ENCODE data around the gene TPK1. TPM values are rescaled to one million over a fixed set of nuclear protein-coding genes. Genes with fewer than 3 reads are reported as not detected.
"Not testable (repeated sequence)": the region's sequence is repeated elsewhere in the genome, so short reads cannot be mapped to it uniquely, and the experiment has no call there.

The TPK1 gene
- total RNA-seq, 1 donor from 2014 or later, result 11.5 TPM

DNA sequence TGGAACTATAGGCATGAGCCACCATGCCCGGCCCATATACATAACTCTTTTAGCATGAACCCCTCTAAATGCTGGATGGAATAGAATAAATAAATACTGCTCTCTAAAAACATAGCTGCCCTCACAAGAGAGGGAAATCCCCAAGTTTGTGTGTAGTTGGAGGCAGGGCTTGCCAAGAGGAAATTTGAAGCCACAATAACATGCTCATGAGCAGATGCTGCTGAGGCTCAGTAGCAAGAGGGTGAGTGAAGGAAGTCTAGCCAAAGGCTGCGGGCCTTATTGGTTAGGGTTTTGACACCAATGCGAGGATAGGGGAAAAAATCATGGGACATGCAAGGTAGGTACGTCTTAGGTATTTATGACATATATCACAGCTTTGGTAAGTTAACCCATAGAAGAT is 17.3 kb downstream of the TPK1 start:
- Mint-ChIP-seq H3K4me3 (peak overlapping the region; percentile 9), H3K9me3 (no peaks in the 10 kb centered on the region), H3K27me3 (ENCODE audit: insufficient read depth) (no peaks in the 10 kb centered on the region), H3K27ac (peak overlapping the region; percentile 83), H3K4me1 (ENCODE audit: low read depth) (peaks cover 71% of the 10 kb centered on the region), H3K36me3 (ENCODE audit: low read depth) (peaks cover 18% of the 10 kb centered on the region)
- intact Hi-C loops (cut with micrococcal nuclease), result loop anchor here (10.0 kb wide), 1 partner anchor 1534 kb away; the partner anchor contains the start of genes CASP2 and TMEM139
- peak; percentile 49 for DNase-seq (ENCODE audit: low spot score)

DNA sequence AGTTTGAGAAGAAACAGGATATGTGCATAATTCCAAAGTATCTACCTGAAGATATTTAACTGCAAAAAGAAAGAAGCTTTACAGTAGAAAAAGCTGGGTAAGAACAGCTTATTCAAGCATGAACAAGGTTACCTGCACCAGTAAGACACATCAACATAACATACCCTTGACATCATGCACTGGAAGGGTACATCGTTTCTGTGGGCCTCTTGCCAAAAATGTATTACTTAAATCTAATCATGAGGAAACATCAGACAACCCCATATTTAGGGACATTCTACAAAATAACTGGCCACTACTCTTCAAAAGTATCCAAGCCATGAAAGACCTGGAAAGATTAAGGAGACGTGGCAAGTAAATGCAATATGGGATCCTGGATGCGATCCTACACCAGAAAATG is 18.9 kb downstream of the TPK1 start:
- intact Hi-C loops (cut with micrococcal nuclease), result loop anchor here (10.0 kb wide), 1 partner anchor 1532 kb away; the partner anchor contains the start of genes CASP2 and TMEM139
- DNase-seq (ENCODE audit: low spot score), result no peak
- H3K4me1 Mint-ChIP-seq (ENCODE audit: low read depth), result peaks cover 70% of the 10 kb centered on the region
- no peak overlapping the region for H3K27ac Mint-ChIP-seq
- H3K9me3 Mint-ChIP-seq, result no peaks in the 10 kb centered on the region
- no peak overlapping the region for H3K4me3 Mint-ChIP-seq
- no peaks in the 10 kb centered on the region for H3K27me3 Mint-ChIP-seq (ENCODE audit: insufficient read depth)
- H3K36me3 Mint-ChIP-seq (ENCODE audit: low read depth), result peaks cover 18% of the 10 kb centered on the region

DNA sequence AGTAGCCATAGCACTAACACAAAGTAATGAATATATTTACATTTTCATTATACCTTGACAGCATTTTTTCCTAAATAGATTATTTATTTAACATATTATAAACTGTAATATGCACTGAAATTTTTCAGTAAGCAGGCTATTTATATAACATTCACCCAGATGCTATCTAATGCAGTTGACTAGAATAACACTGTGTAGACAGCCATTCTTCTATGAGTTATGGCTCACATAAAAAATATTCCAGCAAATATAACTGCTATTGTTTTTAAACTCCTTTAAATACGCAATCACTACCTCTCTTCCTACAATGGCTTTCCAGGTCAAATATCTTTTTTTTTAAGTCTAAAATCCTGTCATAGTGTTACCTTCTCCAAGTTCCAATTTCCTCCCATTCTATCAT is 21.6 kb downstream of the TPK1 start:
- Mint-ChIP-seq H3K27me3 (ENCODE audit: insufficient read depth) (no peaks in the 10 kb centered on the region), H3K4me1 (ENCODE audit: low read depth) (peaks cover 55% of the 10 kb centered on the region), H3K4me3 (no peak overlapping the region), H3K9me3 (no peaks in the 10 kb centered on the region), H3K36me3 (ENCODE audit: low read depth) (peaks cover 17% of the 10 kb centered on the region), H3K27ac (no peak overlapping the region)
- no peak for DNase-seq (ENCODE audit: low spot score)
- intact Hi-C loops (cut with micrococcal nuclease), result loop anchor here (10.0 kb wide), 1 partner anchor 1529 kb away; the partner anchor contains the start of genes CASP2 and TMEM139

DNA sequence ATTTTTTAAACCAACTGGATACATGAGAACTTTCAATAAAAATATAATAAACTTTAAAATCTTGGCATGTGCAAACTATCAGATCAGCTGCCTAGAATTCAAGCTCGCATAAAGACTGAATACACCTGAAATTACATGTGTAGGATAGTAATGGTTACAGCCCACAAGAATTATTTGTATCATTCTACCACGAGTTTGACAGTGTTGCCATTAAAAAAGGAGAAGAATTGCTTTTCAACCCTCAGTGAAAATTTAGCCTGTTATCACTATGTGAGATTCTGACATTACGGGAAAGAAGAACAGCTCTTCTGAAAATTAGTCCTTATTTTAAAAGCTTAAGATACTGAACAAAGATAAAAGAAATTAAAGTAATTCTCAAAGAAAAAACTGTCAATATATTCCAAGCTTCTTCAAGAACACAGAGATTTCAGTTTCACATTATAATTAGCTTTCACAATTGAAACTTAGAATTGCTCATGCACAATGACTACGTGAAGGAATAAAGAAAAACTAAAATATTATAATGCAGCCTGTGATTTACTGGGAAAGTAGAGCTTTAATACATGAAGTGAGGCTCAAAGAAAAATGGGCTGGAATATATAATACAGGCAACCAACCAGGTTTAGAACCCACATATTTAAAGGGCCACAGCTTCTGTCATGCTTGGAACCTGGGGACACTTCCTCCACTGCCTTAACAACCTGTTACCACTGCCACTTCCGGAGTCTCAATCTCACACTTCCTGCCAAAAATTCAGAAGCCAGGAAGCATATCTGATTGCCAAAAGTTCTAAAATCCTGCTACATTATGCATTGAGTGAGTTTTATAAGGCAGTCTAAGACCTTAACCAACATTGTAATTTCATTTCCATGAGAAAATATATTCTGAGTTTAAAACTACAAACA is 23.2 kb downstream of the TPK1 start:
- peak overlapping the region; percentile 84 for H3K27ac Mint-ChIP-seq
- H3K27me3 Mint-ChIP-seq (ENCODE audit: insufficient read depth), result no peaks in the 10 kb centered on the region
- peaks cover 11% of the 10 kb centered on the region for H3K36me3 Mint-ChIP-seq (ENCODE audit: low read depth)
- no peaks in the 10 kb centered on the region for H3K9me3 Mint-ChIP-seq
- intact Hi-C loops (cut with micrococcal nuclease), result loop anchor here (1.0 to 10.0 kb wide), 6 partner anchors 9 to 1528 kb away; partner anchors contain the start of genes CASP2 and TMEM139
- peak; percentile 45 for DNase-seq (ENCODE audit: low spot score)
- H3K4me3 Mint-ChIP-seq, result peak overlapping the region; percentile 70
- H3K4me1 Mint-ChIP-seq (ENCODE audit: low read depth), result peaks cover 48% of the 10 kb centered on the region

DNA sequence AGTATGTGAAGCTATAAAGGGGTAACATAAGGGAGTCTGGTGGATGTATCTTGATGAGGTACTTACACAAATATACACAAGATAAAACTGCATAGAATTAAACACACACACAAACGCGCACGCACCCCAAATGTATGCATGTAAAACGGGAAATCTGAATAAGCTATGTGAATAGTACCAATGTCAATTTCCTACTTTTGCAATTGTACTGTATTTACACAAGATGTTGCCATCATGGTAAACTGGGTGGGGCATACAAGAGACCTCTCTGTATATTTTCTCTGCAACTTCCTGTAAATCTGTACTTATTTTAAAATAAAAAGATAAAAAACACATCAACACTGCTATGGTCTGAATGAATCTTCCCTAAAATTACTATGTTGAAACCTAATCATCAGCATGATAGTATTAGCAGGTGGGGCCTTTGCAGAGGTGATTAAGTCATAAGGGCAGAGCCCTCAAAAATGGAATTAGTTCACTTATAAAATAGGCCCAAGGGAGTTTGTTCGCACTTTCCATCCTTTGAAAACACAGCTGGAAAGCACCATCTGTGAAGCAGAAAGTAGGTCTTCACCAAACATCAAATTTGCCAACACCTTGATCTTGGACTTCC is 30.1 kb downstream of the TPK1 start:
- H3K27me3 Mint-ChIP-seq (ENCODE audit: insufficient read depth), result no peaks in the 10 kb centered on the region
- no peak for DNase-seq (ENCODE audit: low spot score)
- H3K4me1 Mint-ChIP-seq (ENCODE audit: low read depth), result peaks cover 12% of the 10 kb centered on the region
- H3K36me3 Mint-ChIP-seq (ENCODE audit: low read depth), result peaks cover 14% of the 10 kb centered on the region
- H3K27ac Mint-ChIP-seq, result no peak overlapping the region
- intact Hi-C loops (cut with micrococcal nuclease), result no loop called here
- no peak overlapping the region for H3K4me3 Mint-ChIP-seq
- H3K9me3 Mint-ChIP-seq, result no peaks in the 10 kb centered on the region

DNA sequence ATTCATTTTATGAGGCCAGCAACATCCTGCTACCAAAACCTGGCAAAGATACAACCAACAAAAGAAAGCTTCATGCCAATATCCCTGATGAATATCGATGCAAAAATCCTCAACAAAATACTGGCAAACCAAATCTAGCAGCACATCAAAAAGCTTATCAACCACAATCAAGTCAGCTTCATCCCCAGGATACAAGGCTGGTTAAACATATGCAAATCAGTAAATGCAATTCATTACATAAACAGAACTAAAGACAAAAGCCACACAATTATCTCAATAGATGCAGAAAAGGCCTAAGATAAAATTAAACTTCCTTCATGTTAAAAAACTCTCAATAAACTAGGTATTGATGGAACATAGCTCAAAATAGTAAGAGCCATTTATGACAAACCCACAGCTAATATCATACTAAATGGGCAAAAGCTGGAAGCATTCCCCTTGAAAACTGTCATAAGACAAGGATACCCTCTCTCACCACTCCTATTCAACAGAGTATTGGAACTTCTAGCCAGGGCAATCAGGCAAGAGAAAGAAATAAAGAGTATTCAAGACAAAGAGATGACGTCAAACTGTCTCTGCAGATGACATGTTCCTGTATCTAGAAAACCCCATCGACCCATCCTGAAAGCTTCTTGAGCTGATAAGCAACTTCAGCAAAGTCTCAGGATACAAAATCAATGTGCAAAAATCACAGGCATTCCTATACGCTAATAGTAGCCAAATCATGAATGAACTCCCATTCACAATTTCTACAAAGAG is 35.0 kb downstream of the TPK1 start:
- intact Hi-C loops (cut with micrococcal nuclease); H3K4me3 Mint-ChIP-seq; H3K27ac Mint-ChIP-seq; DNase-seq (ENCODE audit: low spot score); H3K4me1 Mint-ChIP-seq (ENCODE audit: low read depth); H3K27me3 Mint-ChIP-seq (ENCODE audit: insufficient read depth): not testable (repeated sequence)
- H3K9me3 Mint-ChIP-seq, result peaks cover 16% of the 10 kb centered on the region
- H3K36me3 Mint-ChIP-seq (ENCODE audit: low read depth), result peaks cover 21% of the 10 kb centered on the region

DNA sequence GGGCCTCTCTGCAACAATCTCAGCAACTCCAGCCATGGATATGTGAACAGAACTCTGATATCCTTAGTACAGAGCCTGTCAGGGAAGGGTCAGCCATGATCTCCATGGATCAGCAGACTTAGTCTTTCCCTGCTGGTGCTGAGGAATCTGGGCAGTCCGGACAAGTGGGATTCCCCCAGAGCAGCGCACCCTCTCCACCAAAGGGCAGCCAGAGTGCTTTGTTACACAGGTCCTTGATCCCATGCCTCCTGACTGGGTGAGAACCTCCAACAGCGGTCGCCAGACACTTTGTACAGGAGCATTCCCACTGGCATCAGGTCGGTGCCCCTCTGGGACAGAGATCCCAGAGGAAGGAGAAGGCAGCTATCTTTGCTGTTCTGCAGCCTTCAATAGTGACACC is 38.9 kb downstream of the TPK1 start:
- Mint-ChIP-seq H3K36me3 (ENCODE audit: low read depth) (peaks cover 15% of the 10 kb centered on the region), H3K27me3 (ENCODE audit: insufficient read depth) (no peaks in the 10 kb centered on the region), H3K27ac (no peak overlapping the region), H3K4me3 (no peak overlapping the region), H3K9me3 (peaks cover 16% of the 10 kb centered on the region), H3K4me1 (ENCODE audit: low read depth) (peaks cover 4% of the 10 kb centered on the region)
- intact Hi-C loops (cut with micrococcal nuclease), result no loop called here
- DNase-seq (ENCODE audit: low spot score), result no peak

DNA sequence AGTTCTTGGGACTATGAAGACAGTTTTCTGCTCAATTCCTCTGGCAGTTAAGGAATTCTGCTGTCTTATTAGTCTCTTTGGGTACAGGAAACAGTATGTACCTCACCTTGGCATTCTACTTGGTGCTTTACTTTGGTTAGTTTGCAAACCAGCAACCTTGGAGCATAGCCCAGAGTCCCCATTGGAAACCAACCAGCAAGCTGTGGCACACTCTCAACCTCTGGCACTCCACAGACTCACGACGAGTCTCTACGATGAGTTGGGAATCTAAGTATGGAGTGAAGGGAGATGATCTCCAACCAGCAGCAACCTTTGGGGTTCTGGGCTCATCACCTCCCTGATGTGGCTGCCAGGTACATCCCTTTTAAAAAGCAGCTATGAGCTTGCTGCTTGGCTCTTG is 43.8 kb downstream of the TPK1 start:
- Mint-ChIP-seq H3K4me1 (ENCODE audit: low read depth) (no peaks in the 10 kb centered on the region), H3K27ac (no peak overlapping the region), H3K27me3 (ENCODE audit: insufficient read depth) (no peaks in the 10 kb centered on the region), H3K9me3 (no peaks in the 10 kb centered on the region), H3K4me3 (no peak overlapping the region), H3K36me3 (ENCODE audit: low read depth) (no peaks in the 10 kb centered on the region)
- DNase-seq (ENCODE audit: low spot score), result no peak
- intact Hi-C loops (cut with micrococcal nuclease), result no loop called here

DNA sequence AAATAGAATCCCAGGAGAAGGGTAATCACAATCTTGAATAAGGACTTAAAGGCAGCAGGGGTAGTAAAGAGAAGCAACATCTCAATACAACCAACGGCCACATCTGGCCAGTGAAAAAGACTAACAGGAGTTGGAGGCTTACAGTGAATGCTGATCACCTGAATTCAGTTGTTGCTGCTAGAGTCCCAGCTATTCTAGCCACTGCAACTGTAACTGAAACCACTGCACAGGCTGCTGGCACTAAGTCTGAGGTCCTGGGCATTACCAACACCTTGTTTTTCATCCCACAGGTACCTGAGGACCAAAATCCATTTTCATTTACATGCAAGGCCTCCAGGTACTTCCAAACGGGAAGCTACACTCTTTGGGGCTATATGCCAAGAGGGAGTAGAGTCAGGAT is 44.4 kb downstream of the TPK1 start:
- Mint-ChIP-seq H3K27me3 (ENCODE audit: insufficient read depth) (no peaks in the 10 kb centered on the region), H3K4me1 (ENCODE audit: low read depth) (no peaks in the 10 kb centered on the region), H3K27ac (no peak overlapping the region), H3K36me3 (ENCODE audit: low read depth) (no peaks in the 10 kb centered on the region), H3K9me3 (no peaks in the 10 kb centered on the region), H3K4me3 (no peak overlapping the region)
- DNase-seq (ENCODE audit: low spot score), result no peak
- intact Hi-C loops (cut with micrococcal nuclease), result no loop called here

DNA sequence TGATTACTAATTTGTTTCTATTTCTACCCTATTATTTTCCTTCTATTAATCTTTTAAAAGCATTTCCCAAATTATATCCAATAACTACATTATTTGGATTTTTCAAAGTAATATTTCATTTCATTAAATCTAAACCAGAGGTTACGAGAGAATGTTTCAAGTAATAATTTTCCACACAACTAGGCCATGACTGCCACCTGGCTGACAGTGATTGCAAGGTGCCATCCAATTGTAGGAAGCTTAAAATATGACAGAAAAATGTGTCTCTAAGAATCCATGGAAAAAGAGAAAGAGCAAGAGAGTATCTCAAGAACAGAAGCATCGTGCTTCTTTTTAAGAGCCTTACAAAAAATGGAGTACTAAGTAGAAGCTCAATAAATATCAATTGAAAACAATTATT is 48.7 kb downstream of the TPK1 start:
- Mint-ChIP-seq H3K9me3 (no peaks in the 10 kb centered on the region), H3K36me3 (ENCODE audit: low read depth) (no peaks in the 10 kb centered on the region), H3K27me3 (ENCODE audit: insufficient read depth) (no peaks in the 10 kb centered on the region), H3K4me3 (no peak overlapping the region), H3K27ac (no peak overlapping the region), H3K4me1 (ENCODE audit: low read depth) (no peaks in the 10 kb centered on the region)
- DNase-seq (ENCODE audit: low spot score), result no peak
- intact Hi-C loops (cut with micrococcal nuclease), result no loop called here

DNA sequence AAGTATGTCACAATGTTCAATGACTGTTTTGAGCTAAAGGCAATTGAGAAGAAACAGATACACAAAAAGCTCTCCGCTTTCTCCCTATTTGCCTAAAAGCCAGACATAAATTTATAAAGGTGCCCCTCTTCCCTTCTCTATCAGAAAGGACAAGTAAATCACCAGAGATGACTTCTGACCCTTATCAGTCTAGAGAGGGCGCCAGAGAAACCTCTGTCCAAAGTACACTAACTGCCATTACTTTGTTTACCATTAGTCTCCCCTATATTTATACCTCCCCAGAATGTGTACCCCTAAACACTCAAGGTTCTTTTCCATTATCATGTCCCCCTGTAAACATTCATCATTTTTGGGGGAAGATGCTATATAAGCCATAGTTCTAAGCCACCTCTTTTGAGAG is 49.3 kb downstream of the TPK1 start:
- no peak overlapping the region for H3K27ac Mint-ChIP-seq
- H3K9me3 Mint-ChIP-seq, result no peaks in the 10 kb centered on the region
- intact Hi-C loops (cut with micrococcal nuclease), result loop anchor here (1.0 kb wide), 1 partner anchor 49 kb away; no protein-coding TSS in a partner anchor
- DNase-seq (ENCODE audit: low spot score), result no peak
- H3K4me1 Mint-ChIP-seq (ENCODE audit: low read depth), result no peaks in the 10 kb centered on the region
- H3K27me3 Mint-ChIP-seq (ENCODE audit: insufficient read depth), result no peaks in the 10 kb centered on the region
- no peak overlapping the region for H3K4me3 Mint-ChIP-seq
- H3K36me3 Mint-ChIP-seq (ENCODE audit: low read depth), result no peaks in the 10 kb centered on the region

DNA sequence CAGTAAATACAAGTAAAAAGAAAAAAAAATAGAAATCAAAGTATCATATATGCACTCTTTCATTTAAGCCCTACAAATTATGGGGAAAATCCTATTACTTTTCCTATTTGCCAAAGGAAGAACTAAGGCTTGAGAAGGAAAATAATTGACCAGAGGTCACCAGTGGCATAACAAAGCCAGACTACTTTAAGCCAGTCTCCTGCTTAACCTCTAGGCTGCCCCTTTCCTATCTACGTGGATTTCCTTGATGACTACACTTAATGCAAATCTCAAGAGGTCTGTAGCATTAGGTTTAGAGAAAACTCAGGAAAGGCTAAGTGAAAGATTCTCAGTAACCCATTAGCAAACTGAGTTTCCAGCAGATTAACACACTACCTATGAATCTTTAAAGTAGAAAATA is 49.8 kb downstream of the TPK1 start:
- intact Hi-C loops (cut with micrococcal nuclease), result loop anchor here (1.0 kb wide), 1 partner anchor 49 kb away; no protein-coding TSS in a partner anchor
- H3K9me3 Mint-ChIP-seq, result no peaks in the 10 kb centered on the region
- no peaks in the 10 kb centered on the region for H3K4me1 Mint-ChIP-seq (ENCODE audit: low read depth)
- no peaks in the 10 kb centered on the region for H3K27me3 Mint-ChIP-seq (ENCODE audit: insufficient read depth)
- no peak overlapping the region for H3K4me3 Mint-ChIP-seq
- no peak overlapping the region for H3K27ac Mint-ChIP-seq
- H3K36me3 Mint-ChIP-seq (ENCODE audit: low read depth), result no peaks in the 10 kb centered on the region
- DNase-seq (ENCODE audit: low spot score), result no peak
